Mucosa of stomach (tissue), 1 donor: Measurements from ENCODE around the gene VWA5B1.
"Not testable (repeated sequence)": the region's sequence is repeated elsewhere in the genome, so short reads cannot be mapped to it uniquely, and the experiment has no call there.

ENCODE experiments used
- H3K27me3 ChIP-seq: one replicate; pipeline ENCODE4 v1.7.0; 2013; ENCODE audit warnings: mild to moderate bottlenecking, low read length; ENCODE audit not compliant: control insufficient read depth, insufficient read depth
- H3K36me3 ChIP-seq: one replicate; pipeline ENCODE4 v1.7.0; 2013; ENCODE audit warnings: low read length; ENCODE audit not compliant: control insufficient read depth, insufficient read depth
- H3K4me1 ChIP-seq: one replicate; pipeline ENCODE4 v1.7.0; 2013; ENCODE audit warnings: mild to moderate bottlenecking, low read length; ENCODE audit not compliant: control insufficient read depth, insufficient read depth
- H3K4me3 ChIP-seq: one replicate; pipeline ENCODE4 v1.7.0; 2013; ENCODE audit warnings: low read length
- H3K9ac ChIP-seq: one replicate; pipeline ENCODE4 v1.7.0; 2013; ENCODE audit warnings: mild to moderate bottlenecking, low read length, moderate library complexity
- H3K9me3 ChIP-seq: one replicate; pipeline ENCODE4 v1.7.0; 2013; ENCODE audit warnings: mild to moderate bottlenecking, low read length, moderate library complexity; ENCODE audit not compliant: control insufficient read depth
- donor health status: Pancreatic carcinoma.

The VWA5B1 gene

GRCh38 chr1:20284625-20285024 lies 6.0 kb upstream of the VWA5B1 start:
- Histone ChIP-seq H3K4me3 (no peak overlapping the region), H3K27me3 (peaks cover 15% of the 10 kb centered on the region), H3K36me3 (no peaks in the 10 kb centered on the region), H3K9me3 (no peaks in the 10 kb centered on the region), H3K9ac (no peak overlapping the region), H3K4me1 (no peaks in the 10 kb centered on the region)

- H3K9me3 ChIP-seq: no peaks in the 10 kb centered on the region
- H3K9ac ChIP-seq: no peak overlapping the region
- no peaks in the 10 kb centered on the region for H3K36me3 ChIP-seq
- no peaks in the 10 kb centered on the region for H3K4me1 ChIP-seq
- no peak overlapping the region for H3K4me3 ChIP-seq
- H3K27me3 ChIP-seq: peaks cover 24% of the 10 kb centered on the region
Observed at GRCh38 chr1:20285510-20285909, 5.2 kb upstream of the VWA5B1 start.

- not testable (repeated sequence) for H3K36me3 ChIP-seq, H3K9me3 ChIP-seq, H3K4me3 ChIP-seq, H3K4me1 ChIP-seq, H3K9ac ChIP-seq
- H3K27me3 ChIP-seq: peaks cover 43% of the 10 kb centered on the region
Observed at GRCh38 chr1:20287696-20288095, 3.0 kb upstream of the VWA5B1 start.

- Histone ChIP-seq H3K9ac (no peak overlapping the region), H3K9me3 (no peaks in the 10 kb centered on the region), H3K4me3 (no peak overlapping the region), H3K36me3 (no peaks in the 10 kb centered on the region), H3K4me1 (no peaks in the 10 kb centered on the region), H3K27me3 (peaks cover 57% of the 10 kb centered on the region)
Observed at GRCh38 chr1:20291645-20292084, 990 bp downstream of the VWA5B1 start.

DNA sequence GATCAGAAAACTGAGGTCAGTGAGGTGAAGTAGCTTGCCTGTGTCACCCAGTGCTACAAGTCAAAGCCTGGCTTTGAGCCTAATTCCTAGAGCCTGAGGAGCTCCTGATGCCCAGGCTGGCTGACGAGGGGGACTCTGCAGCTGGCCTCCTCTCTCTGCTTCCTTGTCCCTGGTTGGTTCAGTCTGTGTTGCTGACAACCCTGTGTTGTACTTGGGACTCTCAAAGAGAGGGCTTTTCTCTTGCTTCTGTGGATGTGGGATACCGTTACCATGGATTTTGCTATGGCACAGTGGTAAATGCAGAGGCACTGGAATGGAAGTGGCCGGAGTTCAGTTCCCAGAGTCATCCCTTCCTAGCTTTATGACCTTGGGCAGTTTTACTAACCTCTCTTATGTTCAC lies 8.0 kb downstream of the VWA5B1 start:
- Histone ChIP-seq H3K9me3 (no peaks in the 10 kb centered on the region), H3K36me3 (no peaks in the 10 kb centered on the region), H3K9ac (no peak overlapping the region), H3K4me3 (no peak overlapping the region), H3K27me3 (peaks cover 15% of the 10 kb centered on the region), H3K4me1 (no peaks in the 10 kb centered on the region)

- Histone ChIP-seq H3K9ac (no peak overlapping the region), H3K4me3 (no peak overlapping the region), H3K4me1 (no peaks in the 10 kb centered on the region), H3K27me3 (peaks cover 14% of the 10 kb centered on the region), H3K9me3 (no peaks in the 10 kb centered on the region), H3K36me3 (no peaks in the 10 kb centered on the region)
Observed at GRCh38 chr1:20301463-20302107, 10.9 kb downstream of the VWA5B1 start.

DNA sequence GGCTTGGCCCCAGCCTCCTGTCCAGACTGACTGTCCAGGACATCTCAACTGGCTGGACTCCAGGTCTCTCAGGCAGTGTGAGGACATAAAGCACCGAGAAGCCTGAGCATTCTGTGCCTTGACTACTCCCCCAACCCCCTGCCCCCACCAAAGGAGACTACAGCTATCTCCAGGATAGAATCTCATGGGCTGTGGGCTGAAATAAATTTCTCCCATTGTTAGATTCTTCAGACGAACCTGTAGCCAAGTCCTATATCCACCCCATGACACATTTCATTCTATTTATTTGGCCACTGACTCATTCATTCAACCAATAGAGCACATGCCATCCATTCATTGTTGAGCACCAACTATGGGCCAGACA lies 11.4 kb downstream of the VWA5B1 start:
- Histone ChIP-seq H3K36me3 (no peaks in the 10 kb centered on the region), H3K9me3 (no peaks in the 10 kb centered on the region), H3K9ac (no peak overlapping the region), H3K27me3 (peaks cover 14% of the 10 kb centered on the region), H3K4me1 (no peaks in the 10 kb centered on the region), H3K4me3 (no peak overlapping the region)

GRCh38 chr1:20307026-20307425 lies 16.4 kb downstream of the VWA5B1 start:
- Histone ChIP-seq H3K36me3 (no peaks in the 10 kb centered on the region), H3K4me1 (no peaks in the 10 kb centered on the region), H3K9ac (no peak overlapping the region)

GRCh38 chr1:20308569-20308968 lies 17.9 kb downstream of the VWA5B1 start:
- Histone ChIP-seq H3K4me3 (no peak overlapping the region), H3K36me3 (no peaks in the 10 kb centered on the region), H3K9me3 (no peaks in the 10 kb centered on the region), H3K27me3 (peaks cover 8% of the 10 kb centered on the region), H3K9ac (no peak overlapping the region), H3K4me1 (no peaks in the 10 kb centered on the region)

More at GRCh38 chr1:20307026-20307425, 16.4 kb downstream of the VWA5B1 start:
- Histone ChIP-seq H3K9me3 (no peaks in the 10 kb centered on the region), H3K27me3 (peaks cover 8% of the 10 kb centered on the region), H3K4me3 (no peak overlapping the region)

DNA sequence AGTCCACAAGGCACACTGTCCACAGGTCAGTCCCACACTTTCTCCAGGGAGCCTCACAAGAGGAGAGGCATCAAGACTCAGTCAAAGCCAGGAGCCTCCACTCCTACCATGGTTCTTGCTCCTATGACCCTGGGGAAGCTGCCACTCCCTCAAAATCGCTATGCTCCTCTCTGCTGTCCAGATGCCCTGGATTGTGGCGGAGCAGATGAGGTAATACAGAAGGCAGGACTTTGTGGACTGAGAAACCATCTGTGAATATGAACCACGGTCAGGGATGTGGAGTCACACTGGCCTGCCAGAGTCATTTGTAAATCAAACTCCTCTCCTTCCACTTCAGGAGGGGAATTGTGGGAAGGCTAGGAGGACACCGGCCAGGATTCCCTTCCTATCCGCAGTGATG lies 20.6 kb downstream of the VWA5B1 start:
- H3K4me1 ChIP-seq: no peaks in the 10 kb centered on the region
- H3K36me3 ChIP-seq: no peaks in the 10 kb centered on the region
- H3K9me3 ChIP-seq: no peaks in the 10 kb centered on the region
- H3K4me3 ChIP-seq: no peak overlapping the region
- H3K9ac ChIP-seq: no peak overlapping the region
- H3K27me3 ChIP-seq: peaks cover 4% of the 10 kb centered on the region

DNA sequence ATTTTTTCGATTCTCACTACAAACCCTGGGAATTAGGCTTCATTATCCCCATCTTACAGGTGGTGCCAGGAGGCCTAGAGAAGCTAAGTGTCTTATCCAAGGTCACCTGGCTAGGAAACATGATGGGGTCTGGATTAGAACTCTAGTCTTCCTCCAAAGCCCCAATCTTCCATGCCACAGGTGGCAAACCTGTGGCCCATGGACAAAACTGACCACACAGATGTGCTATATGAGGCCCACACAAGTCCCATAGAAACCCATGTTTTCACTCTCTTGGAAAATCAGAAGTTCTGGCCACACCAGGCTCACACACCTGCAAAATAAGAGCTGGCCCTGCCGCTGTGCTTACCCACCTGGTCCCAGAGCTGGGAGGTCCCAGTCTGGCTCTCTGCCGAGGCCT lies 21.6 kb downstream of the VWA5B1 start:
- H3K9me3 ChIP-seq: no peaks in the 10 kb centered on the region
- H3K4me3 ChIP-seq: no peak overlapping the region
- H3K27me3 ChIP-seq: peaks cover 4% of the 10 kb centered on the region

DNA sequence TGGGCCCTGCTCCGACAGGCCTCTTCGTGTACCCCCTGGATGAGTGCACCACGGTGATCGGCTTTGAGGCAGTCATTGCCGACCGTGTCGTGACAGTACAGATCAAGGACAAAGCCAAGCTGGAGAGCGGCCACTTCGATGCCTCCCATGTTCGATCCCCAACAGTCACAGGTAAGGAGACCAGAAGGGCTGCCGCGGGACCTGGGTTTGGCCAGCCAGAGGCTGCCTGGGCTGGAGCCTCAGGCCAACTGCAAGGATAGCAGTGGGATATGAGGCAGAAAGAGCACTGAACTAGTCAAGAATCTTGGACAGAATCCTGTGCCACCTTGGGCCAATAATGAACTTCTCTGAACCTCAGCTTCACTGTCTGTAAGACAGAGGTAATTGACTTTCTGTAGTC lies 22.1 kb downstream of the VWA5B1 start:
- no peaks in the 10 kb centered on the region for H3K9me3 ChIP-seq
- H3K36me3 ChIP-seq: no peaks in the 10 kb centered on the region
- no peaks in the 10 kb centered on the region for H3K4me1 ChIP-seq
- no peak overlapping the region for H3K4me3 ChIP-seq
- peaks cover 4% of the 10 kb centered on the region for H3K27me3 ChIP-seq
- no peak overlapping the region for H3K9ac ChIP-seq

More for the DNA sequence above, 21.6 kb downstream of the VWA5B1 start:
- H3K9ac ChIP-seq: no peak overlapping the region
- H3K4me1 ChIP-seq: no peaks in the 10 kb centered on the region
- H3K36me3 ChIP-seq: no peaks in the 10 kb centered on the region

DNA sequence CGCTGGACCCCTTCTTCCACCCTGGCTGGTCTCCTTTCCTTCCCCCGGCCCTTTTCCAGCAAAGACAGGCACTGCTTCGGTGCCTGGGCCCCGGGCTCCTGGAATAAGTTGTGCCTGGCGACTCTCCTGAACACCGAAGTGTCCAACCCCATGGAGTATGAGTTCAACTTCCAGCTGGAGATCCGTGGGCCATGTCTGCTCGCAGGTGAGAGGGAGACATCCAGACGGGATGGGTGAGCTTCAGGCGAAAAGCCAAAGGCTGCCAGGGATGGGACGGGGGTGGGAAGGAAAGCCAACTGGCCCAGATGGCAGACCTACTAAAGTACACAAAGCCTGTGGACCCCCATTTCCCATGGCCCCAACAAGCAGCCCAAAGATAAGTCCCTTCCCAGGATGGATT lies 26.8 kb downstream of the VWA5B1 start:
- Histone ChIP-seq H3K4me1 (no peaks in the 10 kb centered on the region), H3K9me3 (no peaks in the 10 kb centered on the region), H3K36me3 (no peaks in the 10 kb centered on the region), H3K9ac (no peak overlapping the region), H3K27me3 (peaks cover 11% of the 10 kb centered on the region), H3K4me3 (no peak overlapping the region)
